GM12878 (cell line): ENCODE data around the gene PFN2.

ENCODE experiments used
- CBX3 ChIP-seq: fragments of 200-600 bp; sonication (generic); IDR thresholded peaks from 2 replicates; pipeline ENCODE4 v1.6.1; 2016; ENCODE audit warnings: low read depth, borderline replicate concordance
- CTCF ChIP-seq, 3 experiments: IDR thresholded peaks in 2 of 3; conservative IDR thresholded peaks in 1 of 3; 2 replicates each; pipeline ENCODE4 v1.5.1; 2011; ENCODE audit warnings: low read depth in 3 of 3, low read length in 3 of 3, mild to moderate bottlenecking in 3 of 3, control low read depth in 2 of 3, moderate library complexity in 2 of 3, inconsistent platforms in 1 of 3, mixed read lengths in 1 of 3; ENCODE audit not compliant: control insufficient read depth in 2 of 3, insufficient read depth in 1 of 3; ENCODE audit errors: extremely low read depth in 1 of 3
- EGR1 ChIP-seq, 2 experiments: IDR thresholded peaks; 1 replicate in 1 of 2; 2 replicates in 1 of 2; pipeline ENCODE4 v1.6.1; 2011 to 2012; ENCODE audit warnings: low read depth in 2 of 2, low read length in 2 of 2, borderline replicate concordance in 1 of 2, mild to moderate bottlenecking in 1 of 2, moderate library complexity in 1 of 2
- FOXK2 ChIP-seq: fragments of 450-650 bp; IDR thresholded peaks from 2 replicates; pipeline ENCODE4 v1.6.1; 2017; ENCODE audit warnings: mild to moderate bottlenecking, moderate library complexity
- JUND ChIP-seq: IDR thresholded peaks from 2 replicates; pipeline ENCODE4 v1.6.1; 2012; ENCODE audit warnings: low read depth, mild to moderate bottlenecking, low read length, improper control_type of control experiment, moderate library complexity
- NR2C2 ChIP-seq: IDR thresholded peaks from 2 replicates; pipeline ENCODE4 v1.6.1; 2011; ENCODE audit warnings: borderline replicate concordance, low read depth; ENCODE audit not compliant: control insufficient read depth, insufficient read length
- POLR2A ChIP-seq: IDR thresholded peaks from 2 replicates; pipeline ENCODE4 v1.6.1; 2011; ENCODE audit warnings: low read depth, mild to moderate bottlenecking, low read length
- POLR2AphosphoS2 ChIP-seq: IDR thresholded peaks from 2 replicates; pipeline ENCODE4 v1.6.1; 2011; ENCODE audit warnings: low read depth, mild to moderate bottlenecking, low read length, improper control_type of control experiment, moderate library complexity
- SREBF2 ChIP-seq: IDR thresholded peaks from 2 replicates; pipeline ENCODE4 v1.6.1; 2012; ENCODE audit warnings: mild to moderate bottlenecking, low read length
- SRF ChIP-seq, 2 experiments: IDR thresholded peaks; 2 replicates each; pipeline ENCODE4 v1.6.1; 2011; ENCODE audit warnings: low read depth in 2 of 2, low read length in 2 of 2, mild to moderate bottlenecking in 1 of 2, moderate library complexity in 1 of 2
- TAF1 ChIP-seq: IDR thresholded peaks from 2 replicates; pipeline ENCODE4 v1.6.1; 2011; ENCODE audit warnings: mild to moderate bottlenecking, low read depth, low read length, borderline replicate concordance
- USF2 ChIP-seq: IDR thresholded peaks from 2 replicates; pipeline ENCODE4 v1.6.1; 2011; ENCODE audit warnings: low read depth, low read length, improper control_type of control experiment, borderline replicate concordance
- YY1 ChIP-seq: IDR thresholded peaks from 2 replicates; pipeline ENCODE4 v1.6.1; 2011; ENCODE audit warnings: low read depth, mild to moderate bottlenecking, low read length
- TF ChIP-seq, protein P1 (sequence below): IDR thresholded peaks from 2 replicates; pipeline ENCODE4 v1.6.1; 2012; ENCODE audit warnings: low read depth, low read length, improper control_type of control experiment

DNA sequence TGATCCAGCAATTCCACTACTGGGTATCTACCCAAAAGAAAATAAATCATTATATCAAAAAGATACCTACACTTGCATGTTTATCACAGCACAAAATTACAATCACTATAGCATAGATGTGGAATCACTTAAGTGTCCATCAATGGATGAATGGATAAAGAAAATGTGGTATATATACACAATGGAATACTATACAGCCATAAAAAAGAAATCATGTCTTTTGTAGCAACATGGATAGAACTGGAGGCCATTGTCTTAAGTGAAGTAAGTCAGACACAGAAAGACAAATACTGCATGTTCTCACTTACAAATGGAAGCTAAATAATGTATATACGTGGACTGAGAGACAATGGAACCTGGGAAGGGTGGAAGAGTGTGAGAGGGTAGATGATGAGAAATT is 28.3 kb upstream of the PFN2 start:
- TF ChIP-seq, protein P1, sequence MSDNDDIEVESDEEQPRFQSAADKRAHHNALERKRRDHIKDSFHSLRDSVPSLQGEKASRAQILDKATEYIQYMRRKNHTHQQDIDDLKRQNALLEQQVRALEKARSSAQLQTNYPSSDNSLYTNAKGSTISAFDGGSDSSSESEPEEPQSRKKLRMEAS = no peak
- no peak for TF ChIP-seq CTCF (IDR thresholded peaks at IDR 0.05 in 2 of 3, conservative IDR thresholded peaks at IDR 0.05 in 1 of 3; ENCODE audit: control insufficient read depth in 2 of 3, extremely low read depth in 1 of 3, insufficient read depth in 1 of 3, low read depth in 3 of 3, low read length in 3 of 3)
- no peak for TF ChIP-seq FOXK2
- no peak for TF ChIP-seq SRF (IDR thresholded peaks at IDR 0.05; ENCODE audit: low read depth in 2 of 2, low read length in 2 of 2)
- no peak for TF ChIP-seq USF2
- TF ChIP-seq YY1 = no peak
- no peak for TF ChIP-seq SREBF2
- no peak for TF ChIP-seq POLR2AphosphoS2
- no peak for TF ChIP-seq JUND
- TF ChIP-seq CBX3 = no peak
- no peak for TF ChIP-seq NR2C2
- TF ChIP-seq EGR1 (IDR thresholded peaks at IDR 0.05; ENCODE audit: borderline replicate concordance in 1 of 2, low read depth in 2 of 2, low read length in 2 of 2) = no peak
- TF ChIP-seq TAF1 = no peak
- TF ChIP-seq POLR2A = no peak
